RWPE1 (cell line): ENCODE results near the gene DYNC2H1.

Experiments
- CTCF ChIA-PET: fragments of 350-600 bp; sonication (Branson Sonifier 250); formaldehyde crosslinking; extraction: SDS; loops from one replicate; lab custom pipeline; 2021; lab: Yijun Ruan, JAX
- POLR2A ChIA-PET: fragments of 400-600 bp; formaldehyde crosslinking; extraction: SDS; loops from one replicate; lab custom pipeline; 2020; ENCODE audit warnings: antibody characterized with exemption; ENCODE audit not compliant: low non-redundant PET; lab: Yijun Ruan, JAX
- DNase-seq: peaks from one replicate; pipeline ENCODE4 v3.0.0; 2012; ENCODE audit warnings: low spot score
- H3K27ac ChIP-seq: fragments of 450-650 bp; 2 replicates; pipeline ENCODE4 v1.5.1; 2017
- CTCF ChIP-seq: fragments of 450-650 bp; conservative IDR thresholded peaks from 2 replicates; pipeline ENCODE4 v1.5.1; 2017; ENCODE audit warnings: low read depth, mild to moderate bottlenecking

Gene DYNC2H1

GRCh38 chr11:103332409-103332808 is 223.2 kb downstream of the DYNC2H1 start:
- ChIA-PET CTCF (no interaction called here), POLR2A (no interaction called here)
- no peak for TF ChIP-seq CTCF
- no peak for DNase-seq
- no peak overlapping the region for H3K27ac ChIP-seq

- H3K27ac ChIP-seq: no peak overlapping the region
- ChIA-PET CTCF (interaction anchor here (0.6 kb wide), 1 partner anchor 179 kb away, joined by 3 read pairs; no protein-coding TSS in a partner anchor), POLR2A (no interaction called here)
- no peak for TF ChIP-seq CTCF
- DNase-seq: no peak
Measured at GRCh38 chr11:103338621-103339484, 229.6 kb downstream of the DYNC2H1 start.

DNA sequence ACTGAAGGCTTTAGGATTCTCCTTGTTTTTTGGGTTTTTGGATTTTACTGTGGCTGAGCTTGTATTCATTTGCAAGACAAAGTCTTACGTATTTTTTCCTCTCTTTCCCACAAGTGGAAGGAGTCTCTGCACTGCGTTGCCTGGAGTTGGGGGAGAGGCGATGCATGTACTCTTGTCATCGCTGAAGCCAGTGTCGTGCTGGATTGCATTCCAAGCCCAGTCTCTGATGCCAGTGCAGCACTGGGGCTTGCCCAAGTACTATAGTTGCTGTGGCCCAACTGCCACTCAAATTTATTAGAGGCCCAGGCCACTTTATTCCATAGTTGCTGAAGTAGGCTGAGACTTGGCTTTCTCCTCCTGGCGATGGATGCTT is 230.2 kb downstream of the DYNC2H1 start:
- ChIA-PET POLR2A (no interaction called here), CTCF (interaction anchor here (0.7 kb wide), 1 partner anchor 816 kb away, joined by 3 read pairs; no protein-coding TSS in a partner anchor)
- no peak overlapping the region for H3K27ac ChIP-seq
- no peak for TF ChIP-seq CTCF
- DNase-seq: no peak

DNA sequence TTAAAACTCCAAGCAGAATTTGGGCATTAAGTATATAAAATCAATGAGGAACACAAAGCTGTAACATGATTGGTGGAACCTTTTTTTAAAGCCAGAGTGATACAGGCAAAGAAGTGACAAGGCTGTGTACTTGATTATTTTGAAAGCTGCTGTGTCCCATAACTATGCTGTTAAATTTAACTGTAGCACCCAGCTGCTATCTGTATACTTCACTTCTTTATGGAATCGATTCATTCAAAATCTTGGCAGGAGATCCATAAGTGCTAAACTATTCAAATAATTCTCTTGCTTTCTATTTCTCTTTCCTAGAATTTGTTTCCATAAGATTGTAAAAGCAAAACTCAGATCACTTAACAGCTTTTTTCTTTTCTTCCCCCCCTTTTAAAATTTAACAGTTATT is 231.7 kb downstream of the DYNC2H1 start:
- ChIA-PET POLR2A (no interaction called here), CTCF (interaction anchor here (0.9 kb wide), 1 partner anchor 16 kb away, joined by 4 read pairs; no protein-coding TSS in a partner anchor)
- DNase-seq: no peak
- TF ChIP-seq CTCF: no peak
- H3K27ac ChIP-seq: no peak overlapping the region

- DNase-seq: no peak
- POLR2A ChIA-PET: no interaction called here
Measured at GRCh38 chr11:103344886-103345285, 235.7 kb downstream of the DYNC2H1 start.

GRCh38 chr11:103349595-103349994 is 240.4 kb downstream of the DYNC2H1 start:
- no peak for DNase-seq
- TF ChIP-seq CTCF: no peak
- CTCF ChIA-PET: interaction anchor here (0.6 kb wide), 1 partner anchor 29 kb away, joined by 3 read pairs; no protein-coding TSS in a partner anchor
- POLR2A ChIA-PET: no interaction called here
- no peak overlapping the region for H3K27ac ChIP-seq

More at GRCh38 chr11:103344886-103345285, 235.7 kb downstream of the DYNC2H1 start:
- CTCF ChIA-PET: interaction anchor here (1.2 kb wide), 1 partner anchor 255 kb away, joined by 3 read pairs; no protein-coding TSS in a partner anchor
- H3K27ac ChIP-seq: no peak overlapping the region
- TF ChIP-seq CTCF: no peak
